GM18526 (cell line): ENCODE data around the gene LAMA3.

Experiments used
- POLR2A ChIP-seq: IDR thresholded peaks from 3 replicates; pipeline ENCODE4 v1.6.1; 2011; ENCODE audit not compliant: insufficient read length; ENCODE audit errors: extremely low read depth

The LAMA3 gene

GRCh38 chr18:24003903-24004640 lies 314.8 kb downstream of the LAMA3 start:
- TF ChIP-seq POLR2A, result no peak
